Gastrocnemius medialis (tissue), 4 donors: Measurements from ENCODE around the gene MIGA1. TPM values are rescaled to one million over a fixed set of nuclear protein-coding genes. Genes with fewer than 3 reads are reported as not detected.

Experiments used
- ATAC-seq, 2 donors: fragments of 150-250 bp; one replicate each; pipeline ENCODE4 v1.9.1; 2016
- DNase-seq, 2 donors: peaks; one replicate each; pipeline ENCODE4 v3.0.0-alpha.2; 2019
- H3K27ac ChIP-seq, 4 donors: fragments of 200-600 bp; sonication (generic); 1 replicate in 1 of 4; 2 replicates in 3 of 4; pipeline ENCODE4 v1.5.1; 2016 to 2018; ENCODE audit warnings: mild to moderate bottlenecking in 2 of 4, moderate library complexity in 1 of 4
- H3K27me3 ChIP-seq, 3 donors: fragments of 200-600 bp; sonication (generic) in 2 of 3; 1 replicate in 1 of 3; 2 replicates in 2 of 3; pipeline versions ENCODE4 v1.5.1 to v1.6.0; 2016 to 2019; ENCODE audit warnings: mild to moderate bottlenecking in 1 of 3, moderate library complexity in 1 of 3
- H3K36me3 ChIP-seq, 2 donors: fragments of 200-600 bp; sonication (generic) in 1 of 2; one replicate each; pipeline ENCODE4 v1.5.1; 2017 to 2018
- H3K4me1 ChIP-seq, 2 donors: fragments of 200-600 bp; sonication (generic) in 1 of 2; one replicate each; pipeline ENCODE4 v1.5.1; 2016 to 2017; ENCODE audit warnings: mild to moderate bottlenecking in 2 of 2
- H3K4me3 ChIP-seq, 4 donors: fragments of 200-600 bp; sonication (generic) in 3 of 4; 1 replicate in 1 of 4; 2 replicates in 3 of 4; pipeline ENCODE4 v1.5.1; 2016 to 2019; ENCODE audit warnings: mild to moderate bottlenecking in 2 of 4
- H3K9me3 ChIP-seq, 3 donors: fragments of 200-600 bp; sonication (generic) in 2 of 3; 1 replicate in 1 of 3; 2 replicates in 2 of 3; pipeline ENCODE4 v1.5.1; 2016 to 2019
- POLR2A ChIP-seq, 2 donors: fragments of 450-650 bp; IDR thresholded peaks; one replicate each; pipeline ENCODE4 v1.6.1; 2017; ENCODE audit warnings: antibody characterized with exemption in 2 of 2, mild to moderate bottlenecking in 2 of 2, moderate library complexity in 2 of 2
- in situ Hi-C, 4 donors: fragments of 200-750 bp; cut with MboI; loops; one replicate each; pipeline versions ENCODE4 v1.15.0 to v1.8.0; 2017; ENCODE audit warnings: low sequenced_read_pairs in 4 of 4
- intact Hi-C: fragments of 100-400 bp; cut with DNase I; formaldehyde crosslinking; loops from one replicate; pipeline ENCODE4 v1.15.1; 2023; ENCODE audit warnings: low total_unique reads
- total RNA-seq, 4 donors: library from RNA; depleted of rRNA; stranded (reverse); fragments of >200 nt; gene quantifications; one replicate each; pipeline versions ENCODE4 v1.1.0 to v1.2.3, GENCODE V29; 2016
- TF ChIP-seq, protein P1 (sequence below), 5 experiments: fragments of 450-650 bp in 3 of 5; fragments of 200-600 bp in 2 of 5; sonication (generic) in 2 of 5; IDR thresholded peaks in 4 of 5; conservative IDR thresholded peaks in 1 of 5; 1 replicate in 4 of 5; 2 replicates in 1 of 5; pipeline ENCODE4 v1.5.1; 2016 to 2019; ENCODE audit warnings: antibody characterized with exemption in 5 of 5, mild to moderate bottlenecking in 3 of 5, moderate library complexity in 3 of 5

The MIGA1 gene
- total RNA-seq, 4 donors from 2014 or later, result 15.0 to 21.7 (median 19.2) TPM

DNA sequence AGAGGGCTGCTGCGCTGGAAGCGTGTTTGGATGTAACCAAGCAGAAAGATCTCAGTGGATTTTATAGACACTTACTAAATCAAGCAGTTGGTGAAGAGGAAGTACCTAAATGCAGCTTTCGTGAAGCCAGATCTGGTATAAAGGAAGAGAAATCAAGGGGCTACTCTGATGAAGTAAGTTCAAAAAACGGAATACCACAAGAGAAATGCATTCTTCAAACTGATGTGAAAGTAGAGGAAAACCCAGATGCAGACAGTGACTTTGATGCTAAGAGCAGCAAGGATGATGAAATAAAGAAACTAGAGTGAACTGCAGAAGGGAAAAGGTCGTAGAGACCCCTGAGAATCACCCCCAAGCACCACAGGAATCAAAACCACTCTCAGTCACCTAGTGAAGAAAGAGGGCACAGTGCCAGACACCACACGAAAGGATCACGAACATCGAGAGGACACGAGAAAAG is 68.2 kb downstream of the MIGA1 start:
- TF ChIP-seq POLR2A (IDR thresholded peaks at IDR 0.05), result no peak
- TF ChIP-seq, protein P1, sequence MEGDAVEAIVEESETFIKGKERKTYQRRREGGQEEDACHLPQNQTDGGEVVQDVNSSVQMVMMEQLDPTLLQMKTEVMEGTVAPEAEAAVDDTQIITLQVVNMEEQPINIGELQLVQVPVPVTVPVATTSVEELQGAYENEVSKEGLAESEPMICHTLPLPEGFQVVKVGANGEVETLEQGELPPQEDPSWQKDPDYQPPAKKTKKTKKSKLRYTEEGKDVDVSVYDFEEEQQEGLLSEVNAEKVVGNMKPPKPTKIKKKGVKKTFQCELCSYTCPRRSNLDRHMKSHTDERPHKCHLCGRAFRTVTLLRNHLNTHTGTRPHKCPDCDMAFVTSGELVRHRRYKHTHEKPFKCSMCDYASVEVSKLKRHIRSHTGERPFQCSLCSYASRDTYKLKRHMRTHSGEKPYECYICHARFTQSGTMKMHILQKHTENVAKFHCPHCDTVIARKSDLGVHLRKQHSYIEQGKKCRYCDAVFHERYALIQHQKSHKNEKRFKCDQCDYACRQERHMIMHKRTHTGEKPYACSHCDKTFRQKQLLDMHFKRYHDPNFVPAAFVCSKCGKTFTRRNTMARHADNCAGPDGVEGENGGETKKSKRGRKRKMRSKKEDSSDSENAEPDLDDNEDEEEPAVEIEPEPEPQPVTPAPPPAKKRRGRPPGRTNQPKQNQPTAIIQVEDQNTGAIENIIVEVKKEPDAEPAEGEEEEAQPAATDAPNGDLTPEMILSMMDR (IDR thresholded peaks at IDR 0.05 in 4 of 5, conservative IDR thresholded peaks at IDR 0.05 in 1 of 5), result no peak
- DNase-seq (no peak), ATAC-seq (no peak)
- intact Hi-C loops, result no loop called here
- peaks cover 0 to 7% of the 10 kb centered on the region in 2 donors for H3K36me3 ChIP-seq
- no peak overlapping the region for H3K4me3 ChIP-seq
- peaks cover 0 to 3% of the 10 kb centered on the region in 2 donors for H3K4me1 ChIP-seq
- H3K9me3 ChIP-seq, result no peaks in the 10 kb centered on the region
- in situ Hi-C loops, result no loop called here
- no peaks in the 10 kb centered on the region for H3K27me3 ChIP-seq
- H3K27ac ChIP-seq, result no peak overlapping the region

DNA sequence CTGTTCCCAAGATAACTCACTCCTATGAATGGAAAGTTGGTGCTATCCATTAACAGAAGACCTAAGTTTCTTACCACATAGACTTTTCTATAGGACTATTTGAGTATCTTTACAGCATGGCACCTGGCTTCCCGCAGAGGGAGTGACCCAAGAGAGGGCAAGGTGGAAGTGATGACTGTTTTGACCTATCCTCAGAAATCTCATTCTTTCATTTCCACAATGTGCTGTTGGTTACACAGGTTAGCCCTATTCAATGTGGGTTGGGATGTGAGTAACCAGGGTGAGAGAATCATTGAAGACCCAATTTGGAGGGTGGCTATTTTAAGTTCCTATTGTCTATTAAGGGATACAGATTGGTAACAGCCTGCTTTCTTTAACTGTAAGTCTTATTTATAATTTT is 70.6 kb downstream of the MIGA1 start:
- no peak for DNase-seq
- Histone ChIP-seq H3K4me1 (peaks cover 0 to 3% of the 10 kb centered on the region in 2 donors), H3K9me3 (peaks cover 0 to under 1% (median 0%) of the 10 kb centered on the region in 3 donors), H3K27me3 (no peaks in the 10 kb centered on the region), H3K36me3 (no peaks in the 10 kb centered on the region), H3K27ac (no peak overlapping the region), H3K4me3 (no peak overlapping the region)
- in situ Hi-C loops, result no loop called here
- intact Hi-C loops, result no loop called here
- no peak for ATAC-seq
- TF ChIP-seq, protein P1 (IDR thresholded peaks at IDR 0.05 in 4 of 5, conservative IDR thresholded peaks at IDR 0.05 in 1 of 5), result no peak
- no peak for TF ChIP-seq POLR2A (IDR thresholded peaks at IDR 0.05)

DNA sequence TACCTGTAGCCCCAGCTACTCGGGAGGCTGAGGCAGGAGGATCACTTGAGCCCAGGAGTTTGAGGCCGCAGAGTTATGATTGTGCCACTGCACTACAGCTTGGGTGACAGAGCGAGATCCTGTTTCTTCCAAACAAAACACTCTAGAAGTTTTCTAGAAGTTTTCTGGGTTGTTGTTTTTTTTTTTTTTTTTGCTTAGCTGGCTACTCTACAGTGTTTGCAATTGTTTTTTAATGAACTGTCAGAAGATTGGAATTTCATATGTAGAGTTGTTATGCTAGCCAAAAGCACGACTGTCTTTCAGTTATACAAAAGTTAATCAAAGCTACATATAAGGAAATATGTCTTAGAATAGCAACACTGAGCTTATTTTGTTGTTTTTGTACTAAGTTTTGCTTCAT is 78.1 kb downstream of the MIGA1 start:
- Histone ChIP-seq H3K4me3 (no peak overlapping the region), H3K4me1 (no peaks in the 10 kb centered on the region), H3K27me3 (no peaks in the 10 kb centered on the region), H3K9me3 (peaks cover 0 to 4% (median 0%) of the 10 kb centered on the region in 3 donors), H3K36me3 (no peaks in the 10 kb centered on the region), H3K27ac (no peak overlapping the region)
- TF ChIP-seq, protein P1 (IDR thresholded peaks at IDR 0.05 in 4 of 5, conservative IDR thresholded peaks at IDR 0.05 in 1 of 5), result no peak
- TF ChIP-seq POLR2A (IDR thresholded peaks at IDR 0.05), result no peak
- ATAC-seq, result no peak
- in situ Hi-C loops (no loop called here), intact Hi-C loops (no loop called here)
- no peak for DNase-seq

DNA sequence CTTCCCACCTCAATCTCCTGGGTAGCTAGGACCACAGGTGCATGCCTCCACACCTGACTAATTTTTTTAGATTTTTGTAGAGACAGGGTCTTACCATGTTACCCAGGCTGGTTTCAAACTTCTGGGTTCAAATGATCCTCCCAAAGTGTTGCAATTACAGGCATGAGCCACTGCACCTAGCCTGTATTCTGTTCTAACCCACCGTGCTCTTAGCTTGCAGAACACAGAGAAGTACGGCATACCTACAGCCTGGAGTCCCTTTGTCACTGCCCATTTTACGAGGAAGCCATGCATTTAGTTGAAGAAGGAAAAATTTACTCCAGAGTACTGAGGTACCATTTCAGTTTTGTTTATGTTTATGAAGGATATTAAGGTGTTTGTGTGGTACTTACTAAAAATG is 79.3 kb downstream of the MIGA1 start:
- Histone ChIP-seq H3K27me3 (no peaks in the 10 kb centered on the region), H3K4me1 (no peaks in the 10 kb centered on the region), H3K4me3 (no peak overlapping the region), H3K36me3 (no peaks in the 10 kb centered on the region), H3K9me3 (peaks cover 0 to 4% (median 0%) of the 10 kb centered on the region in 3 donors), H3K27ac (no peak overlapping the region)
- intact Hi-C loops (no loop called here), in situ Hi-C loops (no loop called here)
- TF ChIP-seq, protein P1 (IDR thresholded peaks at IDR 0.05 in 4 of 5, conservative IDR thresholded peaks at IDR 0.05 in 1 of 5), result no peak
- TF ChIP-seq POLR2A (IDR thresholded peaks at IDR 0.05), result no peak
- ATAC-seq, result no peak
- no peak for DNase-seq

DNA sequence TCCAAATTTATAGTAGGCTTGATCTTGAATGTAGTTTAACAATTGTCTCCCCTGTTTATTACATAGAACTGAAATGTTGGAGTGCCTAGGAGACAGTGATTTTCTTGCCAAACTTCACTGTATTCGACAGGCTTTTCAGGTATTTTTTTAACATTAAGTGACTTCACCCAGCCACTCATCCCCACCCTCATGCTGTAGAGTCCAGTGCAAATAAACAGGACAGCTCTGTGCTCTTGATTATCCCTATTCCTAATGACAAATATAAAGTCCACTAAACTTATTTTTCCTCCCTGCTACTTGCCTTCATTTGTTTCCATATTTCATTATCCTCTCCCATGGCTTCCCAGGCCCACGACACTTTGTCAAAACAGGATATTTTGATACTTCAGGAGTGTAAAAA is 79.8 kb downstream of the MIGA1 start:
- no peak for TF ChIP-seq POLR2A (IDR thresholded peaks at IDR 0.05)
- TF ChIP-seq, protein P1 (IDR thresholded peaks at IDR 0.05 in 4 of 5, conservative IDR thresholded peaks at IDR 0.05 in 1 of 5), result no peak
- intact Hi-C loops (no loop called here), in situ Hi-C loops (no loop called here)
- Histone ChIP-seq H3K9me3 (peaks cover 0 to 4% (median 0%) of the 10 kb centered on the region in 3 donors), H3K4me3 (no peak overlapping the region), H3K4me1 (no peaks in the 10 kb centered on the region), H3K27ac (no peak overlapping the region), H3K27me3 (no peaks in the 10 kb centered on the region), H3K36me3 (no peaks in the 10 kb centered on the region)
- ATAC-seq (no peak), DNase-seq (no peak)
